ENCODE measurements around the gene IRGQ. TPM values are rescaled to one million over a fixed set of nuclear protein-coding genes. Genes with fewer than 3 reads are reported as not detected.
A peak's percentile ranks its signal among the peaks of the same experiment; 100 is the strongest.

IRGQ gene
- total and polyA plus RNA-seq, 2 experiments from 2014 or later, result 8.4 to 49.6 TPM

DNA sequence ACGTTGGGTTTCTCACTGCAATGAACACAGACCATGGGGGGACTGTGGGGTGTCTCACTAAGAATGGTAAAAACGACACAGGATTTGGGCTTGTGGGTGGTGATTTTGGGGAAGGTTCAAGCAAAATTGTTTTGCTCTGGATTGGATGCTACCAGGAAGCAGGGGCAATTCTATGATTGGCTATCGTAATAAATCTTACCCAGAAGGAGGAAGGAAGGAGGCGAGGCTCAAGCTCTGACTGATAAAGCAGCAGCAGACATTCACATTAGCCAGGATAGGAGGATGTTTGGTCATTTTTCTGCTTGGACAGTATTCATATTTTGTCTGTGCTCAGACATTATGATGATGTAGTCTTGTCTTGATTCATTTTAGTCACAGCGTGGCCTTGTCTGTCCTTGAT is 1.9 kb upstream of the IRGQ start (continued):
- TF ChIP-seq, protein P1, sequence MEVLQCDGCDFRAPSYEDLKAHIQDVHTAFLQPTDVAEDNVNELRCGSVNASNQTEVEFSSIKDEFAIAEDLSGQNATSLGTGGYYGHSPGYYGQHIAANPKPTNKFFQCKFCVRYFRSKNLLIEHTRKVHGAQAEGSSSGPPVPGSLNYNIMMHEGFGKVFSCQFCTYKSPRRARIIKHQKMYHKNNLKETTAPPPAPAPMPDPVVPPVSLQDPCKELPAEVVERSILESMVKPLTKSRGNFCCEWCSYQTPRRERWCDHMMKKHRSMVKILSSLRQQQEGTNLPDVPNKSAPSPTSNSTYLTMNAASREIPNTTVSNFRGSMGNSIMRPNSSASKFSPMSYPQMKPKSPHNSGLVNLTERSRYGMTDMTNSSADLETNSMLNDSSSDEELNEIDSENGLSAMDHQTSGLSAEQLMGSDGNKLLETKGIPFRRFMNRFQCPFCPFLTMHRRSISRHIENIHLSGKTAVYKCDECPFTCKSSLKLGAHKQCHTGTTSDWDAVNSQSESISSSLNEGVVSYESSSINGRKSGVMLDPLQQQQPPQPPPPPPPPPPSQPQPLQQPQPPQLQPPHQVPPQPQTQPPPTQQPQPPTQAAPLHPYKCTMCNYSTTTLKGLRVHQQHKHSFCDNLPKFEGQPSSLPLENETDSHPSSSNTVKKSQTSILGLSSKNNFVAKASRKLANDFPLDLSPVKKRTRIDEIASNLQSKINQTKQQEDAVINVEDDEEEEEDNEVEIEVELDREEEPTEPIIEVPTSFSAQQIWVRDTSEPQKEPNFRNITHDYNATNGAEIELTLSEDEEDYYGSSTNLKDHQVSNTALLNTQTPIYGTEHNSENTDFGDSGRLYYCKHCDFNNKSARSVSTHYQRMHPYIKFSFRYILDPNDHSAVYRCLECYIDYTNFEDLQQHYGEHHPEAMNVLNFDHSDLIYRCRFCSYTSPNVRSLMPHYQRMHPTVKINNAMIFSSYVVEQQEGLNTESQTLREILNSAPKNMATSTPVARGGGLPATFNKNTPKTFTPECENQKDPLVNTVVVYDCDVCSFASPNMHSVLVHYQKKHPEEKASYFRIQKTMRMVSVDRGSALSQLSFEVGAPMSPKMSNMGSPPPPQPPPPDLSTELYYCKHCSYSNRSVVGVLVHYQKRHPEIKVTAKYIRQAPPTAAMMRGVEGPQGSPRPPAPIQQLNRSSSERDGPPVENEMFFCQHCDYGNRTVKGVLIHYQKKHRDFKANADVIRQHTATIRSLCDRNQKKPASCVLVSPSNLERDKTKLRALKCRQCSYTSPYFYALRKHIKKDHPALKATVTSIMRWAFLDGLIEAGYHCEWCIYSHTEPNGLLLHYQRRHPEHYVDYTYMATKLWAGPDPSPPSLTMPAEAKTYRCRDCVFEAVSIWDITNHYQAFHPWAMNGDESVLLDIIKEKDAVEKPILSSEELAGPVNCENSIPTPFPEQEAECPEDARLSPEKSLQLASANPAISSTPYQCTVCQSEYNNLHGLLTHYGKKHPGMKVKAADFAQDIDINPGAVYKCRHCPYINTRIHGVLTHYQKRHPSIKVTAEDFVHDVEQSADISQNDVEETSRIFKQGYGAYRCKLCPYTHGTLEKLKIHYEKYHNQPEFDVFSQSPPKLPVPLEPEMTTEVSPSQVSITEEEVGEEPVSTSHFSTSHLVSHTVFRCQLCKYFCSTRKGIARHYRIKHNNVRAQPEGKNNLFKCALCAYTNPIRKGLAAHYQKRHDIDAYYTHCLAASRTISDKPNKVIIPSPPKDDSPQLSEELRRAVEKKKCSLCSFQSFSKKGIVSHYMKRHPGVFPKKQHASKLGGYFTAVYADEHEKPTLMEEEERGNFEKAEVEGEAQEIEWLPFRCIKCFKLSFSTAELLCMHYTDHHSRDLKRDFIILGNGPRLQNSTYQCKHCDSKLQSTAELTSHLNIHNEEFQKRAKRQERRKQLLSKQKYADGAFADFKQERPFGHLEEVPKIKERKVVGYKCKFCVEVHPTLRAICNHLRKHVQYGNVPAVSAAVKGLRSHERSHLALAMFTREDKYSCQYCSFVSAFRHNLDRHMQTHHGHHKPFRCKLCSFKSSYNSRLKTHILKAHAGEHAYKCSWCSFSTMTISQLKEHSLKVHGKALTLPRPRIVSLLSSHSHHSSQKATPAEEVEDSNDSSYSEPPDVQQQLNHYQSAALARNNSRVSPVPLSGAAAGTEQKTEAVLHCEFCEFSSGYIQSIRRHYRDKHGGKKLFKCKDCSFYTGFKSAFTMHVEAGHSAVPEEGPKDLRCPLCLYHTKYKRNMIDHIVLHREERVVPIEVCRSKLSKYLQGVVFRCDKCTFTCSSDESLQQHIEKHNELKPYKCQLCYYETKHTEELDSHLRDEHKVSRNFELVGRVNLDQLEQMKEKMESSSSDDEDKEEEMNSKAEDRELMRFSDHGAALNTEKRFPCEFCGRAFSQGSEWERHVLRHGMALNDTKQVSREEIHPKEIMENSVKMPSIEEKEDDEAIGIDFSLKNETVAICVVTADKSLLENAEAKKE (CRISPR knock-in tag; IDR thresholded peaks at IDR 0.05), result no peak
- no peak for TF ChIP-seq ETS1 (IDR thresholded peaks at IDR 0.05)

DNA sequence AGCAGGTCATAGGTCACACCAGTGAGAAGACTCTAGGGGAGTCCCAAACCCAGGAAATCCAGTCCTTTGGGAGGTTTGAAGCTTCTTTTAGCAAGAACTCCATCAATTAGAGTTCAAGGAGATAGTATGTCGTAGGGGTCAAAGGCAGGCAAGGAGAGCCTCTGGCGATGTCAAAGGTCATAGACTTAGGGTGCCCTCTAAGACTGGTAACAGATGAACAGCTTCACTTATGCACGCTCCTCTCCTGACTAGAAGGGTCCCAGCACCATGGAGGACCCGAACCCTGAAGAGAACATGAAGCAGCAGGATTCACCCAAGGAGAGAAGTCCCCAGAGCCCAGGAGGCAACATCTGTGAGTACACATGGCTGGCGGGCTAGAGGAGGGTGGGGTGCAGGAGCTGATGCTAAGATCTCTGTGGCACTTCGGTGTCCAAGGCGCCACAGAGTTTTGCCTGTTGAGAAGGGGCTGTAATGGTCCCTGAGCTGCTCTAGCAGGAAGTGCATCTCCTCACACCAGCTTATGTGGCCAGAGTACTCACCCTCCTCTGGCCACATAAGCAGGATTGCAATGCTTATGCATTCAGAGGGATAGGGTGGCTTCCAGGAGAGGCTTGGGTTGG is 1.0 kb upstream of the IRGQ start:
- Histone ChIP-seq H3F3A (replicated peaks; ENCODE audit: low read depth) (0 out of 2 replicates have a peak, but pooled peaks cover 11% of the 10 kb centered on the region), H3K27ac (ENCODE audit: low read depth) (peak overlapping the region; percentile 95), H2AFZ (peak overlapping the region; percentile 7; the same call in 1 of the 2 replicates), H3K27me3 (ENCODE audit: insufficient read depth) (no peaks in the 10 kb centered on the region), H4K20me1 (replicated peaks; ENCODE audit: insufficient read depth) (peaks cover 8% of the 10 kb centered on the region; the same call in 1 of the 2 replicates), H3K4me3 (peak overlapping the region; percentile 76), H3K79me2 (replicated peaks; ENCODE audit: insufficient read depth) (peaks cover 23% of the 10 kb centered on the region), H3K9me2 (ENCODE audit: insufficient read depth) (no peaks in the 10 kb centered on the region), H3K4me2 (peak overlapping the region; percentile 93), H3K36me3 (ENCODE audit: insufficient read depth) (peaks cover 8% of the 10 kb centered on the region; the same call in 1 of the 2 replicates), H3K4me1 (ENCODE audit: insufficient read depth) (peaks cover 10% of the 10 kb centered on the region)
- DNase-seq (ENCODE audit: low spot score) (no peak), ATAC-seq (no peak)
- peak overlapping the region; percentile 98 for H3K4me3 Mint-ChIP-seq
- H3K27ac Mint-ChIP-seq, result peak overlapping the region; percentile 100
- peaks cover 2% of the 10 kb centered on the region; the same call in 2 of the 3 replicates for H3K9me3 Mint-ChIP-seq
- H3K4me1 Mint-ChIP-seq, result peaks cover 19% of the 10 kb centered on the region
- H3K27me3 Mint-ChIP-seq (ENCODE audit: insufficient read depth, low read depth, poor library complexity), result peaks cover 14% of the 10 kb centered on the region
- peaks cover 18% of the 10 kb centered on the region for H3K36me3 Mint-ChIP-seq (ENCODE audit: low read depth)
- TF ChIP-seq NANOG (IDR thresholded peaks at IDR 0.05; ENCODE audit: borderline replicate concordance) (no peak), POLR2AphosphoS5 (IDR thresholded peaks at IDR 0.05; ENCODE audit: low read depth) (no peak), EZH2 (IDR thresholded peaks at IDR 0.05; ENCODE audit: low read depth, unreplicated experiment) (no peak), ZNF331 (CRISPR knock-in tag; IDR thresholded peaks at IDR 0.05; ENCODE audit: low read depth) (no peak)
- TF ChIP-seq, protein P1 (CRISPR knock-in tag; IDR thresholded peaks at IDR 0.05), result no peak
